ENCODE data around the gene COL6A3. TPM values are rescaled to one million over a fixed set of nuclear protein-coding genes. Genes with fewer than 3 reads are reported as not detected.

COL6A3 gene
- polyA plus RNA-seq, 6 donors from 2014 or later: not detected

- H3K4me3 Mint-ChIP-seq: no peak overlapping the region
- no peaks in the 10 kb centered on the region for H3K4me1 Mint-ChIP-seq
- DNase-seq (no peak), ATAC-seq (ENCODE audit: low read depth in 2 of 2) (no peak)
- H3K9me3 Mint-ChIP-seq: peaks cover 0 to 3% (median 0%) of the 10 kb centered on the region in 7 donors
- peaks cover 4 to 8% (median 5%) of the 10 kb centered on the region in 3 donors for H3K27me3 Mint-ChIP-seq
- H3K27ac Mint-ChIP-seq: no peak overlapping the region
- no peaks in the 10 kb centered on the region for H3K36me3 Mint-ChIP-seq
These were observed 36.1 kb upstream of the COL6A3 start for GRCh38 chr2:237450108-237450507.

- no peaks in the 10 kb centered on the region for H3K36me3 Mint-ChIP-seq
- H3K4me3 Mint-ChIP-seq: peak overlapping the region in 1 of 8 donors; percentile 0
- peaks cover 0 to 3% (median 0%) of the 10 kb centered on the region in 7 donors for H3K9me3 Mint-ChIP-seq
- ATAC-seq (ENCODE audit: low read depth in 2 of 2) (no peak), DNase-seq (no peak)
- peaks cover 4 to 12% (median 5%) of the 10 kb centered on the region in 3 donors for H3K27me3 Mint-ChIP-seq
- no peak overlapping the region for H3K27ac Mint-ChIP-seq
- H3K4me1 Mint-ChIP-seq: no peaks in the 10 kb centered on the region
These were observed 35.4 kb upstream of the COL6A3 start for GRCh38 chr2:237449193-237449881.

GRCh38 chr2:237448626-237449025 lies 34.7 kb upstream of the COL6A3 start:
- ATAC-seq (ENCODE audit: low read depth in 2 of 2) (no peak), DNase-seq (no peak)
- Mint-ChIP-seq H3K27me3 (peaks cover 4 to 14% (median 5%) of the 10 kb centered on the region in 3 donors), H3K36me3 (no peaks in the 10 kb centered on the region), H3K4me3 (no peak overlapping the region), H3K9me3 (peaks cover 0 to 3% (median 0%) of the 10 kb centered on the region in 7 donors), H3K4me1 (no peaks in the 10 kb centered on the region), H3K27ac (no peak overlapping the region)

- H3K27me3 Mint-ChIP-seq: peaks cover 4 to 17% (median 5%) of the 10 kb centered on the region in 3 donors
- H3K27ac Mint-ChIP-seq: no peak overlapping the region
- DNase-seq (no peak), ATAC-seq (ENCODE audit: low read depth in 2 of 2) (no peak)
- peaks cover 0 to 3% (median 0%) of the 10 kb centered on the region in 7 donors for H3K9me3 Mint-ChIP-seq
- H3K4me3 Mint-ChIP-seq: no peak overlapping the region
- no peaks in the 10 kb centered on the region for H3K4me1 Mint-ChIP-seq
- H3K36me3 Mint-ChIP-seq: no peaks in the 10 kb centered on the region
These were observed 34.2 kb upstream of the COL6A3 start for GRCh38 chr2:237448171-237448570.

- ATAC-seq (ENCODE audit: low read depth in 2 of 2) (no peak), DNase-seq (no peak)
- Mint-ChIP-seq H3K36me3 (no peaks in the 10 kb centered on the region), H3K27ac (no peak overlapping the region), H3K4me1 (no peaks in the 10 kb centered on the region), H3K27me3 (peaks cover 4 to 22% (median 5%) of the 10 kb centered on the region in 3 donors), H3K4me3 (no peak overlapping the region), H3K9me3 (peaks cover 0 to 3% (median 0%) of the 10 kb centered on the region in 7 donors)
These were observed 33.5 kb upstream of the COL6A3 start for GRCh38 chr2:237447496-237447895.

- Mint-ChIP-seq H3K9me3 (peaks cover 0 to 3% (median 0%) of the 10 kb centered on the region in 7 donors), H3K4me1 (no peaks in the 10 kb centered on the region), H3K4me3 (no peak overlapping the region), H3K27me3 (peaks cover 7 to 14% (median 10%) of the 10 kb centered on the region in 3 donors), H3K27ac (no peak overlapping the region), H3K36me3 (no peaks in the 10 kb centered on the region)
- ATAC-seq (ENCODE audit: low read depth in 2 of 2) (no peak), DNase-seq (no peak)
These were observed 32.3 kb upstream of the COL6A3 start for GRCh38 chr2:237446338-237446665.

GRCh38 chr2:237445611-237446337 lies 31.8 kb upstream of the COL6A3 start:
- Mint-ChIP-seq H3K4me1 (no peaks in the 10 kb centered on the region), H3K9me3 (peaks cover 0 to 3% (median 0%) of the 10 kb centered on the region in 7 donors), H3K4me3 (no peak overlapping the region), H3K27ac (no peak overlapping the region), H3K36me3 (no peaks in the 10 kb centered on the region), H3K27me3 (peaks cover 7 to 14% (median 10%) of the 10 kb centered on the region in 3 donors)
- ATAC-seq (ENCODE audit: low read depth in 2 of 2): no peak
- no peak for DNase-seq

GRCh38 chr2:237444071-237444470 lies 30.1 kb upstream of the COL6A3 start:
- H3K27me3 Mint-ChIP-seq: peaks cover 3 to 14% (median 5%) of the 10 kb centered on the region in 3 donors
- H3K9me3 Mint-ChIP-seq: peaks cover 0 to 4% (median 0%) of the 10 kb centered on the region in 7 donors
- no peak overlapping the region for H3K27ac Mint-ChIP-seq
- no peaks in the 10 kb centered on the region for H3K4me1 Mint-ChIP-seq
- ATAC-seq (ENCODE audit: low read depth in 2 of 2) (no peak), DNase-seq (no peak)
- H3K4me3 Mint-ChIP-seq: no peak overlapping the region
- H3K36me3 Mint-ChIP-seq: no peaks in the 10 kb centered on the region

- Mint-ChIP-seq H3K4me3 (no peak overlapping the region), H3K9me3 (peaks cover 0 to 4% (median 0%) of the 10 kb centered on the region in 7 donors), H3K4me1 (no peaks in the 10 kb centered on the region), H3K36me3 (no peaks in the 10 kb centered on the region), H3K27ac (no peak overlapping the region), H3K27me3 (peaks cover 3 to 14% (median 5%) of the 10 kb centered on the region in 3 donors)
- DNase-seq (no peak), ATAC-seq (ENCODE audit: low read depth in 2 of 2) (no peak)
These were observed 27.8 kb upstream of the COL6A3 start for GRCh38 chr2:237441605-237442274.

- H3K9me3 Mint-ChIP-seq: peaks cover 0 to 4% (median 0%) of the 10 kb centered on the region in 7 donors
- H3K27me3 Mint-ChIP-seq: peaks cover 3 to 14% (median 5%) of the 10 kb centered on the region in 3 donors
- no peak for DNase-seq
- H3K36me3 Mint-ChIP-seq: no peaks in the 10 kb centered on the region
- H3K27ac Mint-ChIP-seq: no peak overlapping the region
- no peak overlapping the region for H3K4me3 Mint-ChIP-seq
- H3K4me1 Mint-ChIP-seq: no peaks in the 10 kb centered on the region
- ATAC-seq (ENCODE audit: low read depth in 2 of 2): no peak
These were observed 26.9 kb upstream of the COL6A3 start for GRCh38 chr2:237440819-237441281.

- H3K9me3 Mint-ChIP-seq: peaks cover 0 to 4% (median 0%) of the 10 kb centered on the region in 7 donors
- DNase-seq (no peak), ATAC-seq (ENCODE audit: low read depth in 2 of 2) (no peak)
- H3K27me3 Mint-ChIP-seq: peaks cover 3 to 25% (median 15%) of the 10 kb centered on the region in 3 donors
- peak overlapping the region in 1 of 6 donors; percentile 12 for H3K27ac Mint-ChIP-seq
- no peak overlapping the region for H3K4me3 Mint-ChIP-seq
- no peaks in the 10 kb centered on the region for H3K36me3 Mint-ChIP-seq
- peaks cover 13 to 17% (median 14%) of the 10 kb centered on the region in 3 donors for H3K4me1 Mint-ChIP-seq
These were observed 24.3 kb upstream of the COL6A3 start for GRCh38 chr2:237438080-237438940.

GRCh38 chr2:237437566-237437965 lies 23.6 kb upstream of the COL6A3 start:
- no peaks in the 10 kb centered on the region for H3K36me3 Mint-ChIP-seq
- H3K9me3 Mint-ChIP-seq: peaks cover 0 to 4% (median 0%) of the 10 kb centered on the region in 7 donors
- no peak overlapping the region for H3K4me3 Mint-ChIP-seq
- DNase-seq (no peak), ATAC-seq (ENCODE audit: low read depth in 2 of 2) (no peak)
- peaks cover 13 to 17% (median 14%) of the 10 kb centered on the region in 3 donors for H3K4me1 Mint-ChIP-seq
- H3K27me3 Mint-ChIP-seq: peaks cover 3 to 31% (median 14%) of the 10 kb centered on the region in 3 donors
- H3K27ac Mint-ChIP-seq: no peak overlapping the region

Measured in naive B cell (primary cell).